Gastrocnemius medialis (tissue), 4 donors: ENCODE results near the gene ATG9B.

Experiments
- POLR2A ChIP-seq, 2 donors: fragments of 450-650 bp; IDR thresholded peaks; one replicate each; pipeline ENCODE4 v1.6.1; 2017; ENCODE audit warnings: antibody characterized with exemption in 2 of 2, mild to moderate bottlenecking in 2 of 2, moderate library complexity in 2 of 2
- TF ChIP-seq, protein P1 (sequence below), 5 experiments: fragments of 450-650 bp in 3 of 5; fragments of 200-600 bp in 2 of 5; sonication (generic) in 2 of 5; IDR thresholded peaks in 4 of 5; conservative IDR thresholded peaks in 1 of 5; 1 replicate in 4 of 5; 2 replicates in 1 of 5; pipeline ENCODE4 v1.5.1; 2016 to 2019; ENCODE audit warnings: antibody characterized with exemption in 5 of 5, mild to moderate bottlenecking in 3 of 5, moderate library complexity in 3 of 5

DNA sequence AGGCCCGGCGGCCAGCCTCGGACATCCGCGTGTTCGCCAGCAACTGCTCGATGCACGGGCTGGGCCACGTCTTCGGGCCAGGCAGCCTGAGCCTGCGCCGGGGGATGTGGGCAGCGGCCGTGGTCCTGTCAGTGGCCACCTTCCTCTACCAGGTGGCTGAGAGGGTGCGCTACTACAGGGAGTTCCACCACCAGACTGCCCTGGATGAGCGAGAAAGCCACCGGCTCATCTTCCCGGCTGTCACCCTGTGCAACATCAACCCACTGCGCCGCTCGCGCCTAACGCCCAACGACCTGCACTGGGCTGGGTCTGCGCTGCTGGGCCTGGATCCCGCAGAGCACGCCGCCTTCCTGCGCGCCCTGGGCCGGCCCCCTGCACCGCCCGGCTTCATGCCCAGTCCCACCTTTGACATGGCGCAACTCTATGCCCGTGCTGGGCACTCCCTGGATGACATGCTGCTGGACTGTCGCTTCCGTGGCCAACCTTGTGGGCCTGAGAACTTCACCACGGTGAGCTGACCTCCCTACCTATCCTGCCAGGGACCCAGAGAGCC lies 24.7 kb upstream of the ATG9B start:
- TF ChIP-seq POLR2A (IDR thresholded peaks at IDR 0.05), result no peak
- TF ChIP-seq, protein P1, sequence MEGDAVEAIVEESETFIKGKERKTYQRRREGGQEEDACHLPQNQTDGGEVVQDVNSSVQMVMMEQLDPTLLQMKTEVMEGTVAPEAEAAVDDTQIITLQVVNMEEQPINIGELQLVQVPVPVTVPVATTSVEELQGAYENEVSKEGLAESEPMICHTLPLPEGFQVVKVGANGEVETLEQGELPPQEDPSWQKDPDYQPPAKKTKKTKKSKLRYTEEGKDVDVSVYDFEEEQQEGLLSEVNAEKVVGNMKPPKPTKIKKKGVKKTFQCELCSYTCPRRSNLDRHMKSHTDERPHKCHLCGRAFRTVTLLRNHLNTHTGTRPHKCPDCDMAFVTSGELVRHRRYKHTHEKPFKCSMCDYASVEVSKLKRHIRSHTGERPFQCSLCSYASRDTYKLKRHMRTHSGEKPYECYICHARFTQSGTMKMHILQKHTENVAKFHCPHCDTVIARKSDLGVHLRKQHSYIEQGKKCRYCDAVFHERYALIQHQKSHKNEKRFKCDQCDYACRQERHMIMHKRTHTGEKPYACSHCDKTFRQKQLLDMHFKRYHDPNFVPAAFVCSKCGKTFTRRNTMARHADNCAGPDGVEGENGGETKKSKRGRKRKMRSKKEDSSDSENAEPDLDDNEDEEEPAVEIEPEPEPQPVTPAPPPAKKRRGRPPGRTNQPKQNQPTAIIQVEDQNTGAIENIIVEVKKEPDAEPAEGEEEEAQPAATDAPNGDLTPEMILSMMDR (IDR thresholded peaks at IDR 0.05 in 4 of 5, conservative IDR thresholded peaks at IDR 0.05 in 1 of 5), result no peak
